ENCODE results near the gene MAML3. TPM values are rescaled to one million over a fixed set of nuclear protein-coding genes. Genes with fewer than 3 reads are reported as not detected.

MAML3 gene
- total and polyA plus RNA-seq, 2 experiments from 2014 or later: 1.7 to 6.5 TPM

GRCh38 chr4:139709660-139710059 is 444.3 kb downstream of the MAML3 start:
- ATAC-seq: no peak
- H3K4me1 Mint-ChIP-seq: no peaks in the 10 kb centered on the region
- Histone ChIP-seq H3K79me2 (replicated peaks; ENCODE audit: insufficient read depth) (no peaks in the 10 kb centered on the region), H3F3A (replicated peaks; ENCODE audit: low read depth) (no peaks in the 10 kb centered on the region), H3K27ac (ENCODE audit: low read depth) (no peak overlapping the region), H3K36me3 (ENCODE audit: insufficient read depth) (no peaks in the 10 kb centered on the region), H2AFZ (no peak overlapping the region), H3K4me2 (no peak overlapping the region), H3K27me3 (ENCODE audit: insufficient read depth) (peaks cover 30% of the 10 kb centered on the region), H3K4me3 (no peak overlapping the region), H4K20me1 (replicated peaks; ENCODE audit: insufficient read depth) (no peaks in the 10 kb centered on the region), H3K4me1 (ENCODE audit: insufficient read depth) (no peaks in the 10 kb centered on the region), H3K9me2 (ENCODE audit: insufficient read depth) (no peaks in the 10 kb centered on the region)
- TF ChIP-seq EZH2 (IDR thresholded peaks at IDR 0.05; ENCODE audit: low read depth, unreplicated experiment): no peak
- TF ChIP-seq JUNB (IDR thresholded peaks at IDR 0.05; ENCODE audit: unreplicated experiment): no peak
- TF ChIP-seq ZNF114 (CRISPR knock-in tag; IDR thresholded peaks at IDR 0.05): no peak
- TF ChIP-seq STAT1 (IDR thresholded peaks at IDR 0.05; ENCODE audit: unreplicated experiment): no peak
- TF ChIP-seq, protein P1, sequence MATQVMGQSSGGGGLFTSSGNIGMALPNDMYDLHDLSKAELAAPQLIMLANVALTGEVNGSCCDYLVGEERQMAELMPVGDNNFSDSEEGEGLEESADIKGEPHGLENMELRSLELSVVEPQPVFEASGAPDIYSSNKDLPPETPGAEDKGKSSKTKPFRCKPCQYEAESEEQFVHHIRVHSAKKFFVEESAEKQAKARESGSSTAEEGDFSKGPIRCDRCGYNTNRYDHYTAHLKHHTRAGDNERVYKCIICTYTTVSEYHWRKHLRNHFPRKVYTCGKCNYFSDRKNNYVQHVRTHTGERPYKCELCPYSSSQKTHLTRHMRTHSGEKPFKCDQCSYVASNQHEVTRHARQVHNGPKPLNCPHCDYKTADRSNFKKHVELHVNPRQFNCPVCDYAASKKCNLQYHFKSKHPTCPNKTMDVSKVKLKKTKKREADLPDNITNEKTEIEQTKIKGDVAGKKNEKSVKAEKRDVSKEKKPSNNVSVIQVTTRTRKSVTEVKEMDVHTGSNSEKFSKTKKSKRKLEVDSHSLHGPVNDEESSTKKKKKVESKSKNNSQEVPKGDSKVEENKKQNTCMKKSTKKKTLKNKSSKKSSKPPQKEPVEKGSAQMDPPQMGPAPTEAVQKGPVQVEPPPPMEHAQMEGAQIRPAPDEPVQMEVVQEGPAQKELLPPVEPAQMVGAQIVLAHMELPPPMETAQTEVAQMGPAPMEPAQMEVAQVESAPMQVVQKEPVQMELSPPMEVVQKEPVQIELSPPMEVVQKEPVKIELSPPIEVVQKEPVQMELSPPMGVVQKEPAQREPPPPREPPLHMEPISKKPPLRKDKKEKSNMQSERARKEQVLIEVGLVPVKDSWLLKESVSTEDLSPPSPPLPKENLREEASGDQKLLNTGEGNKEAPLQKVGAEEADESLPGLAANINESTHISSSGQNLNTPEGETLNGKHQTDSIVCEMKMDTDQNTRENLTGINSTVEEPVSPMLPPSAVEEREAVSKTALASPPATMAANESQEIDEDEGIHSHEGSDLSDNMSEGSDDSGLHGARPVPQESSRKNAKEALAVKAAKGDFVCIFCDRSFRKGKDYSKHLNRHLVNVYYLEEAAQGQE (IDR thresholded peaks at IDR 0.05; ENCODE audit: unreplicated experiment): no peak
- TF ChIP-seq CREB1 (CRISPR knock-in tag; IDR thresholded peaks at IDR 0.05; ENCODE audit: low read depth): no peak
- TF ChIP-seq ETS1 (IDR thresholded peaks at IDR 0.05): no peak
- TF ChIP-seq, protein P2, sequence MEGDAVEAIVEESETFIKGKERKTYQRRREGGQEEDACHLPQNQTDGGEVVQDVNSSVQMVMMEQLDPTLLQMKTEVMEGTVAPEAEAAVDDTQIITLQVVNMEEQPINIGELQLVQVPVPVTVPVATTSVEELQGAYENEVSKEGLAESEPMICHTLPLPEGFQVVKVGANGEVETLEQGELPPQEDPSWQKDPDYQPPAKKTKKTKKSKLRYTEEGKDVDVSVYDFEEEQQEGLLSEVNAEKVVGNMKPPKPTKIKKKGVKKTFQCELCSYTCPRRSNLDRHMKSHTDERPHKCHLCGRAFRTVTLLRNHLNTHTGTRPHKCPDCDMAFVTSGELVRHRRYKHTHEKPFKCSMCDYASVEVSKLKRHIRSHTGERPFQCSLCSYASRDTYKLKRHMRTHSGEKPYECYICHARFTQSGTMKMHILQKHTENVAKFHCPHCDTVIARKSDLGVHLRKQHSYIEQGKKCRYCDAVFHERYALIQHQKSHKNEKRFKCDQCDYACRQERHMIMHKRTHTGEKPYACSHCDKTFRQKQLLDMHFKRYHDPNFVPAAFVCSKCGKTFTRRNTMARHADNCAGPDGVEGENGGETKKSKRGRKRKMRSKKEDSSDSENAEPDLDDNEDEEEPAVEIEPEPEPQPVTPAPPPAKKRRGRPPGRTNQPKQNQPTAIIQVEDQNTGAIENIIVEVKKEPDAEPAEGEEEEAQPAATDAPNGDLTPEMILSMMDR (conservative IDR thresholded peaks at IDR 0.05; ENCODE audit: low read depth in 2 of 2): no peak
- no peak for TF ChIP-seq ZNF331 (CRISPR knock-in tag; IDR thresholded peaks at IDR 0.05; ENCODE audit: low read depth)
- TF ChIP-seq ZNF462 (CRISPR knock-in tag; IDR thresholded peaks at IDR 0.05): no peak
- TF ChIP-seq NANOG (IDR thresholded peaks at IDR 0.05; ENCODE audit: borderline replicate concordance): no peak
- no peak for TF ChIP-seq EZH2phosphoT487 (IDR thresholded peaks at IDR 0.05; ENCODE audit: unreplicated experiment)
- TF ChIP-seq POLR2AphosphoS5 (IDR thresholded peaks at IDR 0.05; ENCODE audit: low read depth): no peak
- H3K36me3 Mint-ChIP-seq (ENCODE audit: low read depth): peaks cover 8% of the 10 kb centered on the region; the same call in 2 of the 3 replicates
- no peak overlapping the region for H3K27ac Mint-ChIP-seq
- no peak for DNase-seq (ENCODE audit: low spot score)
- H3K27me3 Mint-ChIP-seq (ENCODE audit: insufficient read depth, low read depth, poor library complexity): peaks cover 11% of the 10 kb centered on the region
- no peak overlapping the region for H3K4me3 Mint-ChIP-seq
- H3K9me3 Mint-ChIP-seq: peaks cover 11% of the 10 kb centered on the region; the same call in 2 of the 3 replicates
